ENCODE data around the gene DDIT4. TPM values are rescaled to one million over a fixed set of nuclear protein-coding genes. Genes with fewer than 3 reads are reported as not detected.

DDIT4 gene
- total RNA-seq, 1 experiment from 2014 or later = 68.9 TPM

GRCh38 chr10:72250666-72251065, 23.1 kb upstream of the DDIT4 start:
- H3K27ac ChIP-seq (ENCODE audit: low read length) = no peak overlapping the region
- POLR2A ChIA-PET (ENCODE audit: unreplicated experiment) = no interaction called here

GRCh38 chr10:72251635-72252034, 22.1 kb upstream of the DDIT4 start:
- no peak overlapping the region for H3K27ac ChIP-seq (ENCODE audit: low read length)
- H3K9me2 ChIP-seq (replicated peaks; ENCODE audit: low read length) = no peaks in the 10 kb centered on the region
- intact Hi-C loops (cut with micrococcal nuclease) = no loop called here
- no peaks in the 10 kb centered on the region for H3K79me2 ChIP-seq (ENCODE audit: low read length)
- no peaks in the 10 kb centered on the region for H3K36me3 ChIP-seq (ENCODE audit: low read depth, low read length)
- no peaks in the 10 kb centered on the region for H4K20me1 ChIP-seq (ENCODE audit: low read length)
- no TSS peak for BruUV-seq (replicated peaks)
- H3K4me1 ChIP-seq (ENCODE audit: insufficient read depth, low read length) = 0 out of 2 replicates have a peak, but pooled peaks cover 5% of the 10 kb centered on the region
- no peak for TF ChIP-seq CTCF (conservative IDR thresholded peaks at IDR 0.05; ENCODE audit: low read depth, low read length)
- TF ChIP-seq EZH2phosphoT487 (IDR thresholded peaks at IDR 0.05; ENCODE audit: borderline replicate concordance, low read length) = no peak
- TF ChIP-seq EZH2 (IDR thresholded peaks at IDR 0.05; ENCODE audit: low read length, unreplicated experiment) = no peak
- no peak for ATAC-seq
- no peaks in the 10 kb centered on the region for H3F3A ChIP-seq (ENCODE audit: low read length, unreplicated experiment)
- no peak overlapping the region for H3K4me3 ChIP-seq (ENCODE audit: low read length)
- ChIA-PET CTCF (no interaction called here), POLR2A (ENCODE audit: unreplicated experiment) (no interaction called here)
- no peaks in the 10 kb centered on the region for H3K27me3 ChIP-seq (ENCODE audit: low read length)
- H3K9ac ChIP-seq (ENCODE audit: low read length) = no peak overlapping the region
- DNase-seq = no peak
- no peak overlapping the region for H2AFZ ChIP-seq (ENCODE audit: low read length)
- H3K9me3 ChIP-seq (ENCODE audit: low read length) = no peaks in the 10 kb centered on the region
- H3K4me2 ChIP-seq (ENCODE audit: low read length) = no peak overlapping the region

More at GRCh38 chr10:72250666-72251065, 23.1 kb upstream of the DDIT4 start:
- no TSS peak for BruUV-seq (replicated peaks)
- CTCF ChIA-PET = no interaction called here
- Histone ChIP-seq H3K9me3 (ENCODE audit: low read length) (no peaks in the 10 kb centered on the region), H2AFZ (ENCODE audit: low read length) (no peak overlapping the region), H3K36me3 (ENCODE audit: low read depth, low read length) (no peaks in the 10 kb centered on the region), H3F3A (ENCODE audit: low read length, unreplicated experiment) (no peaks in the 10 kb centered on the region), H3K79me2 (ENCODE audit: low read length) (no peaks in the 10 kb centered on the region), H3K9ac (ENCODE audit: low read length) (no peak overlapping the region), H3K4me1 (ENCODE audit: insufficient read depth, low read length) (0 out of 2 replicates have a peak, but pooled peaks cover 5% of the 10 kb centered on the region), H3K4me2 (ENCODE audit: low read length) (no peak overlapping the region), H3K4me3 (ENCODE audit: low read length) (no peak overlapping the region), H3K27me3 (ENCODE audit: low read length) (no peaks in the 10 kb centered on the region), H3K9me2 (replicated peaks; ENCODE audit: low read length) (no peaks in the 10 kb centered on the region), H4K20me1 (ENCODE audit: low read length) (no peaks in the 10 kb centered on the region)
- no peak for DNase-seq
- intact Hi-C loops (cut with micrococcal nuclease) = no loop called here
- TF ChIP-seq CTCF (conservative IDR thresholded peaks at IDR 0.05; ENCODE audit: low read depth, low read length) = no peak
- no peak for TF ChIP-seq EZH2phosphoT487 (IDR thresholded peaks at IDR 0.05; ENCODE audit: borderline replicate concordance, low read length)
- no peak for TF ChIP-seq EZH2 (IDR thresholded peaks at IDR 0.05; ENCODE audit: low read length, unreplicated experiment)
- ATAC-seq = no peak

GRCh38 chr10:72252972-72253371, 20.8 kb upstream of the DDIT4 start:
- H3F3A ChIP-seq (ENCODE audit: low read length, unreplicated experiment) = no peaks in the 10 kb centered on the region
- H3K4me3 ChIP-seq (ENCODE audit: low read length) = no peak overlapping the region
- no peak for DNase-seq
- H3K9ac ChIP-seq (ENCODE audit: low read length) = no peak overlapping the region
- intact Hi-C loops (cut with micrococcal nuclease) = no loop called here
- no peak overlapping the region for H3K4me2 ChIP-seq (ENCODE audit: low read length)
- no peaks in the 10 kb centered on the region for H3K9me2 ChIP-seq (replicated peaks; ENCODE audit: low read length)
- no peak for TF ChIP-seq EZH2 (IDR thresholded peaks at IDR 0.05; ENCODE audit: low read length, unreplicated experiment)
- no peak for TF ChIP-seq CTCF (conservative IDR thresholded peaks at IDR 0.05; ENCODE audit: low read depth, low read length)
- TF ChIP-seq EZH2phosphoT487 (IDR thresholded peaks at IDR 0.05; ENCODE audit: borderline replicate concordance, low read length) = no peak
- no TSS peak for BruUV-seq (replicated peaks)
- no peak overlapping the region for H2AFZ ChIP-seq (ENCODE audit: low read length)
- 0 out of 2 replicates have a peak, but pooled peaks cover 5% of the 10 kb centered on the region for H3K4me1 ChIP-seq (ENCODE audit: insufficient read depth, low read length)
- ChIA-PET CTCF (no interaction called here), POLR2A (ENCODE audit: unreplicated experiment) (no interaction called here)
- ATAC-seq = no peak
- no peaks in the 10 kb centered on the region for H3K79me2 ChIP-seq (ENCODE audit: low read length)
- no peaks in the 10 kb centered on the region for H3K36me3 ChIP-seq (ENCODE audit: low read depth, low read length)
- H4K20me1 ChIP-seq (ENCODE audit: low read length) = no peaks in the 10 kb centered on the region
- H3K9me3 ChIP-seq (ENCODE audit: low read length) = no peaks in the 10 kb centered on the region
- H3K27ac ChIP-seq (ENCODE audit: low read length) = no peak overlapping the region
- H3K27me3 ChIP-seq (ENCODE audit: low read length) = no peaks in the 10 kb centered on the region

Data from PC-3 (cell line).